HCT116 (cell line): ENCODE measurements around the gene RBM15B. TPM values are rescaled to one million over a fixed set of nuclear protein-coding genes. Genes with fewer than 3 reads are reported as not detected.
A peak's percentile ranks its signal among the peaks of the same experiment; 100 is the strongest.

Experiments
- ATAC-seq: fragments of 200-7000 bp; cut with Tn5 transposase; 2 replicates; pipeline ENCODE4 v1.9.1; 2020; ENCODE audit warnings: mild to moderate bottlenecking, moderate library complexity
- BruUV-seq: library from RNA; stranded (reverse); fragments of 400-500 nt; replicated peaks from 2 replicates; lab custom pipeline; 2021; lab: Mats Ljungman, UMichigan
- CTCF ChIA-PET: fragments of 300-600 bp; sonication (Branson Sonifier 250); formaldehyde crosslinking; loops from one replicate; lab custom pipeline; 2021; ENCODE audit warnings: antibody characterized with exemption; lab: Charles Lee
- POLR2A ChIA-PET: fragments of 300-600, 350-600 bp; sonication (Branson Sonifier 250); formaldehyde crosslinking; loops from one replicate; lab custom pipeline; 2021; ENCODE audit warnings: antibody characterized with exemption; lab: Charles Lee
- RAD21 ChIA-PET, 2 experiments: fragments of 300-600 bp; sonication (Branson Sonifier 250); formaldehyde crosslinking; loops; one replicate each; lab custom pipeline; 2023; ENCODE audit warnings: low total read pairs in 2 of 2; ENCODE audit not compliant: uncharacterized antibody in 2 of 2, unreplicated experiment in 2 of 2, low non-redundant PET in 1 of 2; lab: Charles Lee
- DNase-seq: peaks from one replicate; pipeline ENCODE4 v3.0.0-alpha.2; 2010; ENCODE audit warnings: low read depth, low spot score
- H2AFZ ChIP-seq: fragments of 200-600 bp; shearing (Covaris generic), sonication (generic); 2 replicates; pipeline ENCODE4 v1.6.1; 2017; ENCODE audit warnings: low read depth, mixed run types, mixed read lengths, antibody characterized with exemption, low read length; ENCODE audit not compliant: poor library complexity, severe bottlenecking
- H3K27ac ChIP-seq: 2 replicates; pipeline ENCODE4 v1.5.1; 2012; ENCODE audit warnings: low read depth, low read length
- H3K27me3 ChIP-seq: fragments of 200-600 bp; sonication (generic); 2 replicates; pipeline ENCODE4 v1.6.1; 2016; ENCODE audit warnings: mixed run types, low read length, mixed read lengths; ENCODE audit not compliant: insufficient read depth
- H3K36me3 ChIP-seq, 2 experiments: fragments of 200-500 bp in 1 of 2; fragments of 200-600 bp in 1 of 2; sonication (Bioruptor generic) in 1 of 2; sonication (generic) in 1 of 2; 2 replicates each; pipeline versions ENCODE4 v1.5.1 to v1.6.1; 2014 to 2016; ENCODE audit warnings: low read length in 2 of 2, inconsistent platforms in 1 of 2, mixed read lengths in 1 of 2, mixed run types in 1 of 2; ENCODE audit not compliant: insufficient read depth in 2 of 2, control insufficient read depth in 1 of 2
- H3K4me1 ChIP-seq, 2 experiments: fragments of 200-600 bp in 1 of 2; sonication (generic) in 1 of 2; 2 replicates each; pipeline versions ENCODE4 v1.5.1 to v1.6.1; 2012 to 2017; ENCODE audit warnings: low read length in 2 of 2, inconsistent platforms in 1 of 2, mild to moderate bottlenecking in 1 of 2, mixed read lengths in 1 of 2, mixed run types in 1 of 2, moderate library complexity in 1 of 2; ENCODE audit not compliant: insufficient read depth in 2 of 2, control insufficient read depth in 1 of 2
- H3K4me2 ChIP-seq: fragments of 200-600 bp; sonication (generic); 2 replicates; pipeline ENCODE4 v1.6.1; 2017; ENCODE audit warnings: mixed run types, low read length, mixed read lengths
- H3K4me3 ChIP-seq, 2 experiments: fragments of 200-600 bp in 1 of 2; sonication (generic) in 1 of 2; replicated peaks in 1 of 2; 2 replicates each; pipeline ENCODE4 v1.5.1; 2011 to 2016; ENCODE audit warnings: low read length in 2 of 2, control low read depth in 1 of 2, low read depth in 1 of 2, mild to moderate bottlenecking in 1 of 2, mixed read lengths in 1 of 2, mixed run types in 1 of 2
- H3K79me2 ChIP-seq: fragments of 200-600 bp; sonication (generic); 2 replicates; pipeline ENCODE4 v1.6.1; 2017; ENCODE audit warnings: mild to moderate bottlenecking, mixed run types, low read length, moderate library complexity, mixed read lengths; ENCODE audit not compliant: insufficient read depth
- H3K9ac ChIP-seq: fragments of 200-600 bp; sonication (generic); 2 replicates; pipeline ENCODE4 v1.6.1; 2016; ENCODE audit warnings: low read length, mixed read lengths
- H3K9me2 ChIP-seq: fragments of 200-600 bp; sonication (generic), shearing (Covaris generic); 2 replicates; pipeline ENCODE4 v1.6.1; 2017; ENCODE audit warnings: mixed run types, mild to moderate bottlenecking, moderate library complexity; ENCODE audit not compliant: insufficient read depth
- H3K9me3 ChIP-seq, 2 experiments: fragments of 200-500 bp in 1 of 2; fragments of 200-600 bp in 1 of 2; sonication (Bioruptor generic) in 1 of 2; sonication (generic) in 1 of 2; 2 replicates each; pipeline ENCODE4 v1.6.1; 2014 to 2017; ENCODE audit warnings: low read length in 2 of 2, mixed read lengths in 2 of 2, inconsistent platforms in 1 of 2, low read depth in 1 of 2, mild to moderate bottlenecking in 1 of 2, mixed run types in 1 of 2, moderate library complexity in 1 of 2; ENCODE audit not compliant: control insufficient read depth in 1 of 2, insufficient read depth in 1 of 2
- H4K20me1 ChIP-seq: fragments of 200-600 bp; sonication (generic), shearing (Covaris generic); 2 replicates; pipeline ENCODE4 v1.6.1; 2017; ENCODE audit warnings: mixed run types, mild to moderate bottlenecking, moderate library complexity; ENCODE audit not compliant: insufficient read depth
- EZH2phosphoT487 ChIP-seq: fragments of 200-600 bp; IDR thresholded peaks from 2 replicates; pipeline ENCODE4 v1.6.1; 2018; ENCODE audit warnings: antibody characterized with exemption, borderline replicate concordance
- POLR2A ChIP-seq: IDR thresholded peaks from 2 replicates; pipeline ENCODE4 v1.7.0; 2011; ENCODE audit warnings: borderline replicate concordance; ENCODE audit not compliant: insufficient read depth, insufficient read length; ENCODE audit errors: extremely low read depth
- YY1 ChIP-seq: IDR thresholded peaks from 2 replicates; pipeline ENCODE4 v1.6.1; 2011; ENCODE audit warnings: low read length, low read depth, moderate library complexity, mild to moderate bottlenecking; ENCODE audit not compliant: insufficient replicate concordance; ENCODE audit errors: extremely low read depth
- ZFX ChIP-seq: fragments of 450-650 bp; IDR thresholded peaks from 2 replicates; pipeline ENCODE4 v1.6.1; 2017
- intact Hi-C: fragments of 100-400 bp; cut with micrococcal nuclease; formaldehyde crosslinking; loops from 2 replicates; pipeline ENCODE4 v1.10.0; 2022
- total RNA-seq: library from RNA; stranded (reverse); gene quantifications from one replicate; pipeline ENCODE4 v1.2.1, GENCODE V29; 2021; ENCODE audit not compliant: unreplicated experiment
- TF ChIP-seq, protein P1 (sequence below): IDR thresholded peaks from 2 replicates; pipeline ENCODE4 v1.6.1; 2012; ENCODE audit warnings: low read depth
- TF ChIP-seq, protein P2 (sequence below): IDR thresholded peaks from 2 replicates; pipeline ENCODE4 v1.6.1; 2011; ENCODE audit warnings: mild to moderate bottlenecking, low read length, moderate library complexity; ENCODE audit not compliant: insufficient replicate concordance; ENCODE audit errors: extremely low read depth
- TF ChIP-seq, protein P3 (sequence below): IDR thresholded peaks from 2 replicates; pipeline ENCODE4 v1.6.1; 2012

RBM15B gene
- total RNA-seq, 1 experiment from 2014 or later, result 24.1 TPM

DNA sequence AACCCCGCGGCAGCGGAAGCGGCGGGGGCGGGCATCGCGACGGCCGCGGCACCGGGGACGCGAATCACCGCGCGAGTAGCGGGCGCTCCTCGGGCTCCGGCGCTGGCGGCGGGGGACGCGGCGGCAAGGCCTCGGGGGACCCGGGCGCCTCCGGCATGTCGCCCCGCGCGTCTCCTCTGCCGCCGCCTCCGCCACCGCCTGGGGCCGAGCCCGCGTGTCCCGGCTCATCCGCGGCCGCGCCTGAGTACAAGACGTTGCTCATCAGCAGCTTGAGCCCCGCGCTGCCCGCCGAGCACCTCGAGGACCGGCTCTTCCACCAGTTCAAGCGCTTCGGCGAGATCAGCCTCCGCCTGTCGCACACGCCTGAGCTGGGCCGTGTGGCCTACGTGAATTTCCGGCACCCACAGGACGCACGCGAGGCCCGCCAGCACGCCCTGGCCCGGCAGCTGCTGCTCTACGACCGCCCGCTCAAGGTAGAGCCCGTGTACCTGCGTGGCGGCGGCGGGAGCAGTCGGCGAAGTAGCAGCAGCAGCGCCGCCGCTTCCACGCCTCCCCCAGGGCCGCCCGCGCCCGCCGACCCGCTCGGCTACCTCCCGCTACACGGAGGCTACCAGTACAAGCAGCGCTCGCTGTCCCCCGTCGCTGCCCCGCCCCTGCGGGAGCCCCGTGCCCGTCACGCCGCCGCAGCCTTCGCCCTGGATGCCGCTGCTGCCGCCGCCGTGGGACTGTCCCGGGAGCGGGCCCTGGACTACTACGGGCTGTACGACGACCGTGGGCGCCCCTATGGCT lies 675 bp downstream of the RBM15B start:
- TF ChIP-seq, protein P1, sequence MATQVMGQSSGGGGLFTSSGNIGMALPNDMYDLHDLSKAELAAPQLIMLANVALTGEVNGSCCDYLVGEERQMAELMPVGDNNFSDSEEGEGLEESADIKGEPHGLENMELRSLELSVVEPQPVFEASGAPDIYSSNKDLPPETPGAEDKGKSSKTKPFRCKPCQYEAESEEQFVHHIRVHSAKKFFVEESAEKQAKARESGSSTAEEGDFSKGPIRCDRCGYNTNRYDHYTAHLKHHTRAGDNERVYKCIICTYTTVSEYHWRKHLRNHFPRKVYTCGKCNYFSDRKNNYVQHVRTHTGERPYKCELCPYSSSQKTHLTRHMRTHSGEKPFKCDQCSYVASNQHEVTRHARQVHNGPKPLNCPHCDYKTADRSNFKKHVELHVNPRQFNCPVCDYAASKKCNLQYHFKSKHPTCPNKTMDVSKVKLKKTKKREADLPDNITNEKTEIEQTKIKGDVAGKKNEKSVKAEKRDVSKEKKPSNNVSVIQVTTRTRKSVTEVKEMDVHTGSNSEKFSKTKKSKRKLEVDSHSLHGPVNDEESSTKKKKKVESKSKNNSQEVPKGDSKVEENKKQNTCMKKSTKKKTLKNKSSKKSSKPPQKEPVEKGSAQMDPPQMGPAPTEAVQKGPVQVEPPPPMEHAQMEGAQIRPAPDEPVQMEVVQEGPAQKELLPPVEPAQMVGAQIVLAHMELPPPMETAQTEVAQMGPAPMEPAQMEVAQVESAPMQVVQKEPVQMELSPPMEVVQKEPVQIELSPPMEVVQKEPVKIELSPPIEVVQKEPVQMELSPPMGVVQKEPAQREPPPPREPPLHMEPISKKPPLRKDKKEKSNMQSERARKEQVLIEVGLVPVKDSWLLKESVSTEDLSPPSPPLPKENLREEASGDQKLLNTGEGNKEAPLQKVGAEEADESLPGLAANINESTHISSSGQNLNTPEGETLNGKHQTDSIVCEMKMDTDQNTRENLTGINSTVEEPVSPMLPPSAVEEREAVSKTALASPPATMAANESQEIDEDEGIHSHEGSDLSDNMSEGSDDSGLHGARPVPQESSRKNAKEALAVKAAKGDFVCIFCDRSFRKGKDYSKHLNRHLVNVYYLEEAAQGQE, result no peak
- TF ChIP-seq EZH2phosphoT487, result no peak
- peak; percentile 95 for TF ChIP-seq ZFX
- TF ChIP-seq YY1, result no peak
- no peak for TF ChIP-seq POLR2A
- TF ChIP-seq, protein P2, sequence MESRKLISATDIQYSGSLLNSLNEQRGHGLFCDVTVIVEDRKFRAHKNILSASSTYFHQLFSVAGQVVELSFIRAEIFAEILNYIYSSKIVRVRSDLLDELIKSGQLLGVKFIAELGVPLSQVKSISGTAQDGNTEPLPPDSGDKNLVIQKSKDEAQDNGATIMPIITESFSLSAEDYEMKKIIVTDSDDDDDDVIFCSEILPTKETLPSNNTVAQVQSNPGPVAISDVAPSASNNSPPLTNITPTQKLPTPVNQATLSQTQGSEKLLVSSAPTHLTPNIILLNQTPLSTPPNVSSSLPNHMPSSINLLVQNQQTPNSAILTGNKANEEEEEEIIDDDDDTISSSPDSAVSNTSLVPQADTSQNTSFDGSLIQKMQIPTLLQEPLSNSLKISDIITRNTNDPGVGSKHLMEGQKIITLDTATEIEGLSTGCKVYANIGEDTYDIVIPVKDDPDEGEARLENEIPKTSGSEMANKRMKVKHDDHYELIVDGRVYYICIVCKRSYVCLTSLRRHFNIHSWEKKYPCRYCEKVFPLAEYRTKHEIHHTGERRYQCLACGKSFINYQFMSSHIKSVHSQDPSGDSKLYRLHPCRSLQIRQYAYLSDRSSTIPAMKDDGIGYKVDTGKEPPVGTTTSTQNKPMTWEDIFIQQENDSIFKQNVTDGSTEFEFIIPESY, result no peak
- TF ChIP-seq, protein P3, sequence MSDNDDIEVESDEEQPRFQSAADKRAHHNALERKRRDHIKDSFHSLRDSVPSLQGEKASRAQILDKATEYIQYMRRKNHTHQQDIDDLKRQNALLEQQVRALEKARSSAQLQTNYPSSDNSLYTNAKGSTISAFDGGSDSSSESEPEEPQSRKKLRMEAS, result no peak
- peak overlapping the region; percentile 77 for H3K27ac ChIP-seq
- H3K27me3 ChIP-seq, result no peaks in the 10 kb centered on the region
- ChIA-PET RAD21 (no interaction called here), POLR2A (no interaction called here), CTCF (no interaction called here)
- H3K9ac ChIP-seq, result peak overlapping the region; percentile 73
- peak overlapping the region; percentile 57 to 59 for H3K4me3 ChIP-seq
- DNase-seq (no peak), ATAC-seq (peak; percentile 3)
- no peak overlapping the region for H2AFZ ChIP-seq
- H3K4me2 ChIP-seq, result peak overlapping the region; percentile 82
- no peaks in the 10 kb centered on the region for H4K20me1 ChIP-seq
- intact Hi-C loops, result loop anchor here (1.0 to 5.0 kb wide), 3 partner anchors 281 to 775 kb away; partner anchors contain the start of gene TEX264
- H3K9me2 ChIP-seq, result no peaks in the 10 kb centered on the region
- no TSS peak for BruUV-seq
- peaks cover 47% of the 10 kb centered on the region for H3K79me2 ChIP-seq
- peaks cover 17 to 37% of the 10 kb centered on the region in 2 experiments; a peak in 3 of 4 replicates for H3K4me1 ChIP-seq
- peaks cover 11 to 73% of the 10 kb centered on the region in 2 experiments for H3K36me3 ChIP-seq
- peaks cover 0 to 14% of the 10 kb centered on the region in 2 experiments; a peak in 1 of 4 replicates for H3K9me3 ChIP-seq
